C4-2B (cell line): ENCODE measurements around the gene DIMT1.

ENCODE experiments used
- ZFX ChIP-seq: fragments of 450-650 bp; IDR thresholded peaks from 2 replicates; pipeline ENCODE4 v1.6.1; 2017
- TF ChIP-seq, protein P1 (sequence below): fragments of 450-650 bp; conservative IDR thresholded peaks from 2 replicates; pipeline ENCODE4 v1.5.1; 2017; ENCODE audit warnings: mild to moderate bottlenecking

- TF ChIP-seq, protein P1, sequence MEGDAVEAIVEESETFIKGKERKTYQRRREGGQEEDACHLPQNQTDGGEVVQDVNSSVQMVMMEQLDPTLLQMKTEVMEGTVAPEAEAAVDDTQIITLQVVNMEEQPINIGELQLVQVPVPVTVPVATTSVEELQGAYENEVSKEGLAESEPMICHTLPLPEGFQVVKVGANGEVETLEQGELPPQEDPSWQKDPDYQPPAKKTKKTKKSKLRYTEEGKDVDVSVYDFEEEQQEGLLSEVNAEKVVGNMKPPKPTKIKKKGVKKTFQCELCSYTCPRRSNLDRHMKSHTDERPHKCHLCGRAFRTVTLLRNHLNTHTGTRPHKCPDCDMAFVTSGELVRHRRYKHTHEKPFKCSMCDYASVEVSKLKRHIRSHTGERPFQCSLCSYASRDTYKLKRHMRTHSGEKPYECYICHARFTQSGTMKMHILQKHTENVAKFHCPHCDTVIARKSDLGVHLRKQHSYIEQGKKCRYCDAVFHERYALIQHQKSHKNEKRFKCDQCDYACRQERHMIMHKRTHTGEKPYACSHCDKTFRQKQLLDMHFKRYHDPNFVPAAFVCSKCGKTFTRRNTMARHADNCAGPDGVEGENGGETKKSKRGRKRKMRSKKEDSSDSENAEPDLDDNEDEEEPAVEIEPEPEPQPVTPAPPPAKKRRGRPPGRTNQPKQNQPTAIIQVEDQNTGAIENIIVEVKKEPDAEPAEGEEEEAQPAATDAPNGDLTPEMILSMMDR: no peak
- no peak for TF ChIP-seq ZFX
Measured at GRCh38 chr5:62386824-62387223, 16.9 kb downstream of the DIMT1 start.
